ENCODE results near the gene ESAM. TPM values are rescaled to one million over a fixed set of nuclear protein-coding genes. Genes with fewer than 3 reads are reported as not detected.

The ESAM gene
- total RNA-seq, 6 experiments from 2014 or later, result 6.1 to 15.3 (median 9.7) TPM

- no peaks in the 10 kb centered on the region for H3K9me3 ChIP-seq
- H3K4me3 ChIP-seq, result no peak overlapping the region
- TF ChIP-seq POLR2A (IDR thresholded peaks at IDR 0.05) (no peak), CTCF (IDR thresholded peaks at IDR 0.05) (no peak)
- peaks cover 0 to 7% of the 10 kb centered on the region in 2 donors for H3K27me3 ChIP-seq
- 82% methylated on average over 1 of the region's 1 CpG for WGBS (ENCODE audit: insufficient coverage, low coverage, low lambda C conversion rate, missing lambda C conversion rate)
- DNase-seq (no peak), ATAC-seq (no peak)
- no peaks in the 10 kb centered on the region for H3K36me3 ChIP-seq
- intact Hi-C loops (cut with DNase I), result no loop called here
- peaks cover 0 to 17% (median 0%) of the 10 kb centered on the region in 4 donors for H3K4me1 ChIP-seq
- no peak overlapping the region for H3K27ac ChIP-seq
Observed at GRCh38 chr11:124749912-124750311, 12.2 kb downstream of the ESAM start.

- intact Hi-C loops (cut with DNase I), result no loop called here
- no peak for ATAC-seq
- no peak overlapping the region for H3K4me3 ChIP-seq
Observed at GRCh38 chr11:124748481-124749343, 13.4 kb downstream of the ESAM start.

GRCh38 chr11:124748100-124748418 is 14.0 kb downstream of the ESAM start:
- no peaks in the 10 kb centered on the region for H3K9me3 ChIP-seq
- H3K27me3 ChIP-seq, result peaks cover 0 to 9% of the 10 kb centered on the region in 2 donors
- ATAC-seq (no peak), DNase-seq (no peak)
- H3K36me3 ChIP-seq, result no peaks in the 10 kb centered on the region
- TF ChIP-seq CTCF (IDR thresholded peaks at IDR 0.05), result no peak
- no peak for TF ChIP-seq POLR2A (IDR thresholded peaks at IDR 0.05)
- no peak overlapping the region for H3K27ac ChIP-seq
- intact Hi-C loops (cut with DNase I), result no loop called here
- H3K4me3 ChIP-seq, result no peak overlapping the region
- H3K4me1 ChIP-seq, result peaks cover 0 to 17% (median 0%) of the 10 kb centered on the region in 4 donors
- 54% methylated on average over 7 of the region's 7 CpGs for WGBS (ENCODE audit: insufficient coverage, low coverage, low lambda C conversion rate, missing lambda C conversion rate)

More at GRCh38 chr11:124748481-124749343, 13.4 kb downstream of the ESAM start:
- H3K4me1 ChIP-seq, result peaks cover 0 to 17% (median 0%) of the 10 kb centered on the region in 4 donors
- no peak overlapping the region for H3K27ac ChIP-seq
- no peaks in the 10 kb centered on the region for H3K9me3 ChIP-seq
- peaks cover 0 to 9% of the 10 kb centered on the region in 2 donors for H3K27me3 ChIP-seq
- TF ChIP-seq POLR2A (IDR thresholded peaks at IDR 0.05), result no peak
- WGBS (ENCODE audit: insufficient coverage, low coverage, low lambda C conversion rate, missing lambda C conversion rate), result 15% methylated on average over 4 of the region's 12 CpGs
- no peaks in the 10 kb centered on the region for H3K36me3 ChIP-seq
- no peak for DNase-seq

GRCh38 chr11:124747406-124748099 is 14.5 kb downstream of the ESAM start:
- WGBS (ENCODE audit: insufficient coverage, low coverage, low lambda C conversion rate, missing lambda C conversion rate), result 50% methylated on average over 12 of the region's 14 CpGs
- H3K4me1 ChIP-seq, result peaks cover 0 to 17% (median 0%) of the 10 kb centered on the region in 4 donors
- TF ChIP-seq POLR2A (IDR thresholded peaks at IDR 0.05), result no peak
- no peak for TF ChIP-seq CTCF (IDR thresholded peaks at IDR 0.05)
- peak overlapping the region in 1 of 3 donors; percentile 15 for H3K27ac ChIP-seq
- H3K36me3 ChIP-seq, result no peaks in the 10 kb centered on the region
- H3K27me3 ChIP-seq, result peaks cover 0 to 9% of the 10 kb centered on the region in 2 donors
- DNase-seq, result no peak
- no peak overlapping the region for H3K4me3 ChIP-seq
- intact Hi-C loops (cut with DNase I), result no loop called here
- no peak for ATAC-seq
- no peaks in the 10 kb centered on the region for H3K9me3 ChIP-seq

Data from right lobe of liver (tissue), 6 donors.